Endothelial cell of umbilical vein (primary cell): ENCODE results near the gene COX7A1.

Experiments
- EZH2 ChIP-seq: IDR thresholded peaks from 2 replicates; pipeline ENCODE4 v1.6.1; 2012; ENCODE audit warnings: borderline replicate concordance, low read depth, mild to moderate bottlenecking, moderate library complexity, low read length, inconsistent platforms; ENCODE audit not compliant: severe bottlenecking
- JUN ChIP-seq: IDR thresholded peaks from 2 replicates; pipeline ENCODE4 v1.6.1; 2011; ENCODE audit warnings: borderline replicate concordance, low read depth; ENCODE audit not compliant: insufficient read length, insufficient read depth
- TF ChIP-seq, protein P1 (sequence below), 2 donors: IDR thresholded peaks; 1 replicate in 1 of 2; 2 replicates in 1 of 2; pipeline ENCODE4 v1.5.1; 2011; ENCODE audit warnings: low read length in 2 of 2, mild to moderate bottlenecking in 2 of 2, moderate library complexity in 2 of 2, control low read depth in 1 of 2, inconsistent platforms in 1 of 2, low read depth in 1 of 2; ENCODE audit not compliant: insufficient read depth in 1 of 2; ENCODE audit errors: extremely low read depth in 1 of 2

DNA sequence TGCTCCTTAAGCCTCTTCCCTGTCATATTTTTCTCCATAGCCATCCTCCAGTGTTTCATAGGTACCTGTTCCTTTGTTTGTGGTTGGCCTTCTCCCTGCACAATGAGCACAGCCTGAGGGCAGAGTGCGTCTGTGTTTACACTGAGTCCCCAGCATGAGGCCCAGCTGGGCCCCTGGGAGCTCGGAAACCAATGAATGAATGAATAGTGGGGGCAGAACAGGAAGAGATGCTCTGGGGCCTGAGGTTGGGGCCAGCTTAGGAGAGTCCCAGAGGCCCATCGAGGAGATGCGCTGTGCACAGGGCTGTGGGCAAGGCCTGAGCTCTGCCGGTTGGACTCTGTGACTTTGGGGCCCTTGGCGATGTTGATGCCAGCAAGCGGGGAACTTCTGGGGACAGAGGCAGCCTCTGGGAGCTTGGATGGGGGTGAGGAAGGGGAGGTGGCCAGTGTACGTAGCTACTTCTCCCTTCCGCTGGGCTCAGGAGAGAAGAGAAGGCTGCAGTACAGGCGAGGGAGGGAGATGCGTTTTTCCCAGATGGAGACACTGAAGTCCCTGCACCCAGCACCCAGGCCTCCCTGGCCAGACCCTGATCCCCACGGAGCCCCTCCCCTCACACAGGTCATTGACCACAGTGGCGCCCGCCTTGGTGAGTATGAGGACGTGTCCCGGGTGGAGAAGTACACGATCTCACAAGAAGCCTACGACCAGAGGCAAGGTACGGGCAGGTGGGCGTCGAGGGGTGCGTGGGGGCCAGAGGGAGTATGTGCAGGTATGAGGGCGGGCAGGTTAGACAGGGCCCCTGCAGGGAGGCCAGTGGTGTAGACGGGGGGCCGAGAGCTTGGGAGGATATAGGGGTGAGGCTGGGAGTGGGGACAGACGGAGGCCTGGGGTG, 31.9 kb downstream of the COX7A1 start:
- TF ChIP-seq, protein P1, sequence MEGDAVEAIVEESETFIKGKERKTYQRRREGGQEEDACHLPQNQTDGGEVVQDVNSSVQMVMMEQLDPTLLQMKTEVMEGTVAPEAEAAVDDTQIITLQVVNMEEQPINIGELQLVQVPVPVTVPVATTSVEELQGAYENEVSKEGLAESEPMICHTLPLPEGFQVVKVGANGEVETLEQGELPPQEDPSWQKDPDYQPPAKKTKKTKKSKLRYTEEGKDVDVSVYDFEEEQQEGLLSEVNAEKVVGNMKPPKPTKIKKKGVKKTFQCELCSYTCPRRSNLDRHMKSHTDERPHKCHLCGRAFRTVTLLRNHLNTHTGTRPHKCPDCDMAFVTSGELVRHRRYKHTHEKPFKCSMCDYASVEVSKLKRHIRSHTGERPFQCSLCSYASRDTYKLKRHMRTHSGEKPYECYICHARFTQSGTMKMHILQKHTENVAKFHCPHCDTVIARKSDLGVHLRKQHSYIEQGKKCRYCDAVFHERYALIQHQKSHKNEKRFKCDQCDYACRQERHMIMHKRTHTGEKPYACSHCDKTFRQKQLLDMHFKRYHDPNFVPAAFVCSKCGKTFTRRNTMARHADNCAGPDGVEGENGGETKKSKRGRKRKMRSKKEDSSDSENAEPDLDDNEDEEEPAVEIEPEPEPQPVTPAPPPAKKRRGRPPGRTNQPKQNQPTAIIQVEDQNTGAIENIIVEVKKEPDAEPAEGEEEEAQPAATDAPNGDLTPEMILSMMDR (IDR thresholded peaks at IDR 0.05; ENCODE audit: extremely low read depth in 1 of 2, insufficient read depth in 1 of 2, low read depth in 1 of 2, low read length in 2 of 2), result no peak
- TF ChIP-seq EZH2, result no peak
- TF ChIP-seq JUN, result no peak
